ENCODE data around the gene ZNF655.

The ZNF655 gene

GRCh38 chr7:99616359-99617191 is 58.1 kb downstream of the ZNF655 start, which contains the start of gene ZSCAN25 (continued):
- TF ChIP-seq ZNF768 (tag by site-specific recombination; IDR thresholded peaks at IDR 0.05) (peak; percentile 10; the same call in 1 of the 2 replicates), HOXA7 (CRISPR knock-in tag; IDR thresholded peaks at IDR 0.05; ENCODE audit: borderline replicate concordance) (no peak), ZNF654 (tag by site-specific recombination; IDR thresholded peaks at IDR 0.05; ENCODE audit: low read depth) (peak; percentile 21), PRDM10 (tag by site-specific recombination; IDR thresholded peaks at IDR 0.05) (peak; percentile 54; the same call in 1 of the 2 replicates), PATZ1 (tag by site-specific recombination; IDR thresholded peaks at IDR 0.05) (peak; percentile 80), ZNF335 (tag by site-specific recombination; conservative IDR thresholded peaks at IDR 0.05) (peak; percentile 94), KLF16 (tag by site-specific recombination; IDR thresholded peaks at IDR 0.05) (peak; percentile 62), ZNF157 (tag by site-specific recombination; IDR thresholded peaks at IDR 0.05) (no peak), ZNF629 (tag by site-specific recombination; IDR thresholded peaks at IDR 0.05) (peak; percentile 90), KLF10 (tag by site-specific recombination; IDR thresholded peaks at IDR 0.05) (no peak), ZNF133 (tag by site-specific recombination; IDR thresholded peaks at IDR 0.05) (no peak), ZNF112 (tag by site-specific recombination; IDR thresholded peaks at IDR 0.05) (no peak), FEZF1 (tag by site-specific recombination; IDR thresholded peaks at IDR 0.05) (no peak), ZBTB20 (tag by site-specific recombination; IDR thresholded peaks at IDR 0.05) (peak; percentile 62; the same call in 1 of the 2 replicates), ZNF138 (tag by site-specific recombination; IDR thresholded peaks at IDR 0.05; ENCODE audit: borderline replicate concordance) (no peak), ZNF280C (tag by site-specific recombination; IDR thresholded peaks at IDR 0.05) (no peak), REST (tag by site-specific recombination; IDR thresholded peaks at IDR 0.05) (peak; percentile 58), ZNF473 (tag by site-specific recombination; IDR thresholded peaks at IDR 0.05) (no peak), ZNF114 (tag by site-specific recombination; IDR thresholded peaks at IDR 0.05) (no peak), ZNF555 (tag by site-specific recombination; conservative IDR thresholded peaks at IDR 0.05) (no peak), ZNF837 (tag by site-specific recombination; IDR thresholded peaks at IDR 0.05) (no peak), ZNF19 (tag by site-specific recombination; IDR thresholded peaks at IDR 0.05; ENCODE audit: low read depth) (no peak), ZNF664 (tag by site-specific recombination; IDR thresholded peaks at IDR 0.05) (no peak; the same call in 1 of the 2 replicates), ZNF174 (tag by site-specific recombination; IDR thresholded peaks at IDR 0.05) (no peak)

Measured in HEK293 (cell line).